ENCODE data around the gene KMT2C.

The KMT2C gene

DNA sequence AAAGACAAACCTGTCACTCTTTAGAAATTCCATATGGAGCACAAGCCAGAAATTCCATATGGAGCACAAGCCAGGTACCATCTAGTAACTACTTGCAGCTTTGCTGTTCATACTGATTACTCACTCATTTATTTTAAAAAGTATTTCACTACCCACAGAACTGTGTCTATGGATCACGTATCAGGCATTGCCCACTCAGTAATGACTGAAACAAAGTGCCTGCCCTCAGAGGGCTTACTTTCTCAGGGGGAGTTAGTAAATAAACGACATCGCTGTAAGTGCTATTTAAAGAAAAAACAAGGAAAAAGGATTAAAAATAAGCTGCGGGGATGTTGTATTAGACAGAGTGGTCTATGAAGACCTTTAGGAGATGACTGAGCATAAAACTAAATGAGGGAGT is 239.4 kb downstream of the KMT2C start:
- DNase-seq (ENCODE audit: low spot score) = no peak

DNA sequence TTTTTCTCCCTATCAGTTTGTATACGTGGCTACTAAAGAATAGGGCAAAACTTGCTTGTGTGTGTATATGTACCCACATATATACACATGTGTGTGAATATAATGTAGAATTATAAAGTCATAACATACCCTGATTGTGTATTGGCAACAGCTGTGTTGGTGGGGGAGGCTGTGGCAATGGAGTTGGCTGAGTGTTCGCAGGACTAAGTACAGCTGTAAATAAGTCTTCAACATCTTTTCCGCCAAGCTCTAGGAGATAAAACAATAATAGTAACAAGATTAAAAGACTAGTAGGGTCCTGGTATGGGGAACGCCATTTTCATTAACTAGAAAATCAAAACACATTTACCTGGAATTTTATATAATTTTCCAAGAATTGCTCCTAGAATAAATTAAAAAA is 241.9 kb downstream of the KMT2C start:
- no peak for DNase-seq (ENCODE audit: low spot score)

DNA sequence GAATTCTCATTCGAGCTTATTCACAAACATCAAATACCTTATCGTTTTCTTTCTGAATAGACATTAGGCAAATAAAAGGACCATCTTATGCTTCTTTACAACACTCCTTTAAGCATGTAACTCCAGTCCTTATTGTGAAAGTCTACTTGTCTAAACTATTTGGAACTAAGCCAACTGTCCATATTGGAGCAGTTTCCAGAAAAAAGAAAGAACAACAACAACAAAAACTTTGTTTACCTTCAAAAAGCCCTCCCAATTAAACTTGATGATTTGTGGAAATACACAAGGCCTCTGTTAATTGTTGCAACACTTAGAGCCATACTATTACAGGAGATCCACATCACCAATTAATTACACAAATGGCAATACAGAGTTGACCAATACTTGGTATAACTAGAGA is 246.7 kb downstream of the KMT2C start:
- no peak for DNase-seq (ENCODE audit: low spot score)

DNA sequence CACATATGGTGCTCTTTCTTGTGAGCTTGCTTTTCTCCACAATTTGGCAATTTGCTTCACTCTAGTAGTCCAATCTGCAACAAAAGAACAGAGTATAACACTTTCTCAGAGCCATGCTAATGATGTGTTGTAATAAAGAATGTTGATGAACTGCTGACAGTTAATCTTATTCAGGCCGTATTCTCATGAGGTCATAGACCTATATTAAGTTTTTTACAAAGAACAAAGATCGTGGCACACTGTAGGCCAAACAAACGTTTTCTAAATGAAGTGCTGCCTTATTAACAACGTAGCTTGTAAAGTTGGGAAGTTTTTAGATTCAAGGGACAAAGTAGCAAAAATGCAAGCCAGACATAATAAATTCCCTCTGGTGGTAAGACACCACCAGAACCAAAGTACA is 250.2 kb downstream of the KMT2C start:
- no peak for DNase-seq (ENCODE audit: low spot score)

DNA sequence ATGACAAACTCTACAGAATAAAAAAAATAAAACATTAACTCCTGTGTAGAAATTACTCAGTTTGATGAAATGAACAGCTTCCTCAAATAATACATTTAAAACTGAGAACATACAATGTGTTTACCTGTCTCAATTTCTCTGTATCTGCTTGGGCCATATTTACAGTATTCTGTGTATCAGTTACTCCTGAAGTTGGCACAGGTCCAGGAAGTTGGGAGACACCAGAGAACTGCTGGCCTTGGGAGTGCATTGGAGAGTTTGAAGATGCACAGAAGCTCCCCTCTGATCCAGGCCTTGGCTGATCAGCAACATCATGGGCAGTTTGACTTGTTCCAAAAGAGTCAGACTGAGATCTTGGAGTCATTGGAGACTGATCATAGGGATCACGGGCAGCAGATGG is 255.2 kb downstream of the KMT2C start:
- DNase-seq (ENCODE audit: low spot score) = peak; percentile 66

DNA sequence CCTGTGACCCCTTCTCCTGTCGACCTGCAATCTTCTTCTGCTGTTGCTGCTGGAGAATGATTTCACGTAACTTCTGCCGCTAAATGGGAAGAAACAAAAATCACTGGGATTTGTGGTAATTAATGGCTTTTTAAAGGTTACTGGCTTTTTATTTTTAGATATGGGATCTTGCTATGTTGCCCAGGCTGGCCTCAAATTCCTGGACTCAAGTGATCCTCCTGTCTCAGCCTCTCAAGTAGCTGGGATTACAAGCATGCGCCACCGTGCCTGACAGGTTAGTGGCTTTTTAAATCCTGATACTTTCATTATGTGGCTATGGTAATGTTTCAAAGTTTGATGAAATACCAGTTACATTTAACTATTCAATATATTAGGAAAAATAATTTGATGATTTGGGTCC is 255.8 kb downstream of the KMT2C start:
- no peak for DNase-seq (ENCODE audit: low spot score)

DNA sequence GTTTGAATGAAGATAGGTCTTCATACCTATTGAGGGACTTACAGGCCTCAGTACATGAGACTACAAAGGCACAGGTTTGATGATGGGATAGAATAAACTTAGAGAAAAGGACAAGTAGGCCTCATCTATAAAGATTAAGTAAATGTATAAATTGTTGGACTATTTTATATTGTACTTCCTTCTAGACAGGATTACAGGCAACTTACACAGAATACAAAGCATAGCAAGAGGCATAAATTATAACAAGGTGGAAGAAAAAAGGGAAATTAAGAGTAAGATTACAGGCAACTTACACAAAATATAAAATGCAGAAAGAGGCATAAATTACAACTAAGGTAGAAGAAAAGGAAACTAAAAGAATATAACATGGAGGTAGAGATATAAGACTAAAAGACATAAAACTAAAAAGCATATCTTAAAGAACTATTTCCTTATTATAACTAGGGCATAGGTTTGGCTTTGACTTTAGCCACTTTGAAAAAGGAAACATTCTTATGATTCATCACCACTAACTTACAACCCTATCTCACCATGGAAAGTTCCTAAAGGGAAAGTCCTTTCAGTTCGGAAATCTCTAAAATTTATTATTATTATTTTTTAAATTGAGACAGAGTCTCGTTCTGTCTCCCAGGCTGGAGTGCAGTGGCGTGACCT is 257.3 kb downstream of the KMT2C start:
- no peak for DNase-seq (ENCODE audit: low spot score)

DNA sequence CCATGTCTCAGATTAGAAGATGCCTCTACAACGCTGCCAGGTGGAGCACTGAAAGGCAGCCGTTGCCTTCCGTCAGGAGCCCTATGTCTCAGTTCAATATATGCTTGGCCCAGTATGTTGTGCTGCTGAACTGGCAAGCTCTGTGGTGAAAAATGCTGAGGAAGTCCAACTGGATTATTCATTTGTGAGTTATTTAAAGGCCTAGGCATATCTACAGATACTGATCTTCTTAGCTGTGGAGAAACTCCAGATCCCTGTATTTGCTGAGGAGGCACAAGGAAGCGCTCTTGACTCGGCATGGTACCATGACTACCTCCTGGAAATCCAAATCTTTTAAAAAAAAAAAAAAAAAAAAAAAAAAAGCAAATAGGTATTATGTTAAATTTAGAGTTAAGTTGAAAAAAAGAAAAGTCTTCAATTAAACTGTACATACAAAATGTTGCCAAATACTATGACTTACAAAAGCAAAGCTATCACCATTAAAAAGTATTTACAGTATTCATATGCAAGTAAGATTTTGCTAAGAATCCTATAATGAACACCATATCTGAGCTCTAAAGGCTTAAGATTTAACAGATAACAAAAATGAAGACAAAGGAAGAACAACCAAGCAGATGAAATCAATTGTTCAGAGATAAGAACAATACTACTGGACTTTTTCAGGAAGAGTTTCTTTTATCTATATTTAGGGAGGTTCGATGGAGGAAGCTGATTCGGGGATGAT is 258.0 kb downstream of the KMT2C start:
- no peak for DNase-seq (ENCODE audit: low spot score)

DNA sequence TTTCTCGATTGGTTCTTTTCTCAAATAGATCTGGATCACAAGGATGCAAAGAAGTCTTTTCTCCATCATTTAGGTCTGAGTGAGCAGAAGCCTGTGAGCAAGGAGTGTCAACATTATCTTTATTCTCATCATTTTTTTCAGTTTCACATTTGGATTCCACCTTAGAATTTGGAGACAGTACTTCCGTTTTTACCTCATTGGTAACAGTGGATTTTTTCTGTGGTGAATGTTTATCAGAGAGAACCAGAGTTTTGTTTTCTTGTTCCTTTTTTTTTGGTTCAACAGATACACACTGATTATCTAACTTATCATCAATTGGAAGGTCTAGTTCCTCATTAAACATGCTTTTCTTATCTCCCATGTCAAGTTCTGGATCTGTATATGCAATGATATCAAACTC is 259.0 kb downstream of the KMT2C start:
- DNase-seq (ENCODE audit: low spot score) = no peak

DNA sequence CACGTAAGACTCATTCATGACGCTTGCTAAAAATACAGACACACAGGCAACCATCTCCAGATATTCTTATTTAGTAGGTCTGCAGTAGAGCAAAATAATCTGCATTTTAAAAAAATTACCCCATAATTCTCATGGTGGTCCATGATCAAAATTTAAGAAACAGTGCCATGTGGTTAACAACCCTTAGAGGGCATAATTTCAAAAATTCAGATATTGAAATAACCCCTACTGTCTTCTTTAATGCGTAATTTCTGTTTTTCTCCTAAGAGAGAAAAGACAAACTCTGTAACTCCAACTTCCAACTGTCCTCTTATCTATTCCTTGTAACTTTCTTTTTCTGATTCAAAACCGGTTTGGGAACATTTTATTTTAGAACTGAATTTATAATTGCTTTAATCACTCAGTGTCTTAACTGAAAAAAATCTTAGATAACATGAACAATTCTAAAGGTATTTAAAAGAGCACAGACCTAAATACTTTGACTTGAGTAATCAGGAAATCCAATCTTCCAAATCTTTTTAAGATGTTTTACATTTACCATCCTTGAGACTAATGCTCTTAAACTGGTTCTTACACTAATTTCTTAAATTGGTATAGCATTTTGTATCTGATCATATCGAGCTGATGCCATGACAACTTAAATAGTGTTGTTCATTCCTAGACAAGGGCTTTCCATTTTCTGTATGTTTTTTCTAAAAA is 262.3 kb downstream of the KMT2C start:
- DNase-seq (ENCODE audit: low spot score) = no peak

DNA sequence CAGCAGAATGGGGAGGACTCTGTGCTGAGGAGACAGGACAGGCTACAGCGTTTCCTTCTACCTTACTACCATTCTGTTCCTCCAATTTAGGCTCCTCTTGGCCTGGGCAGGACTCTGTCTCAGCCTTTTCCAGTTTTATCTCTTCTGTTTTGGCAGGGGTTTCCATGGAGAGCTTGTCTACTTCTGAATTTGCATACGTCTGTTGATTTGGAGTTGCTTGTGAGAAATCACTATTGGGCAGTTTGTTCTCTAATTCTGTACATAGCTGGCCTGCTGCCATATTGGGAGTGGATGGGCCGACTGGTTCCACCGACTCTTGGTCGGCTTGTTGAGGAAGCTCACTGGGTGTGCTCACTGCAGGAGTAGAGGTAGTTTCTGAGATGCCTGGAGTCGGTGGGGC is 273.5 kb downstream of the KMT2C start:
- no peak for DNase-seq (ENCODE audit: low spot score)

DNA sequence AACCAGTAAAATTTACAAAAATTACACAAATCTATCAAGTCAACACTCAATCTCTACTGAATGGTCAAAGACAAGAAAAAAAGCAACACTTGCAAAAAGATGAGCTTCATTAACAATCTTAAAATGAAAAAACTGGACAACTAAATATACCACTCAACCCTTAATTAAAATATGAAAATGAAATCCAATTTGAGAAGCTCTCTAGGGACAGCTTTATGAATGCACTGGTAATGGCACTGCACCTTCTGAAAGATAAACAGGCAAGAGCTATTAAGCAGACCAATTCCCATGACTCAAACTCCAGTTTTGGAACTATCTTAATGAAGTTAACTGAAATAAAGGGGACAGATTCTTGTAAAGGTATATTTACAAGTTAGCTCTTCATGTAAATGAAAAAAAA is 274.6 kb downstream of the KMT2C start:
- DNase-seq (ENCODE audit: low spot score) = no peak

DNA sequence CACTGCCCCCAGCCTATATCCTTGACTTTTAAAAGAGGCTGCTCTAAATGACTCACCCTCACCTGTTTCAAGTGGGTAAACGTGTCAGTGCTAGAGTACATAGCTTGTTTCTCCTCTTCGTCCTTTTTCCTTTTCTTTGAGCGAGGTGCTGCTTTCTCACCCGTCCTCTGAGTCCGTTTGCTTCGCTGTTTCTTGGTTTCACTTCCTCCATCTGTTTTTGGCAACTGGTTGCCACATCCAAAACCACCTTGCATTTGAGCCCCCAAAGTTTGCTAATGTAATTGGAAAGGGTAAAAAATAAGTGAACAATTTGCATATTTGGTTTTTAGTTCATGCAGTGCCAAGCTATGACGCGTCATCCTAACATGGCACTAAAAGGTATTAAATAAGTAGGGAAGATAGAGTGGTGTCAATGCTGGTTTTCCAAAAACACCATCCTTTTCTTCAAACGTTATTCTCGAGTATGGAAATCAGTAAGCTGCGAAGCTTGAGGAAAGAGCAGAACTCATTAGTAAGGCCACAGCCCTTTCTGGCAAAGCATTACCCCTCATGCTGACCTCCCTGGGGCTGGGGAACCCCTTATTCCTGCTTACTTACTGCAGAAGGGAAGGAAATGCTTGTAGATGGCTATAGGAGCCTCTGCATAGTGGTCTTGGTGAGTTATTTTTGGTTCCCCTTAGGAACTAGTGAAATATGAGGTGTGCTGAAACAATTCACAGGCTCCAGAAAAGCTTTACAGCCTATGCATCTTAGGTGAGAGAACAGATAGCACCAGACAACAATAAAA is 276.8 kb downstream of the KMT2C start:
- no peak for DNase-seq (ENCODE audit: low spot score)

DNA sequence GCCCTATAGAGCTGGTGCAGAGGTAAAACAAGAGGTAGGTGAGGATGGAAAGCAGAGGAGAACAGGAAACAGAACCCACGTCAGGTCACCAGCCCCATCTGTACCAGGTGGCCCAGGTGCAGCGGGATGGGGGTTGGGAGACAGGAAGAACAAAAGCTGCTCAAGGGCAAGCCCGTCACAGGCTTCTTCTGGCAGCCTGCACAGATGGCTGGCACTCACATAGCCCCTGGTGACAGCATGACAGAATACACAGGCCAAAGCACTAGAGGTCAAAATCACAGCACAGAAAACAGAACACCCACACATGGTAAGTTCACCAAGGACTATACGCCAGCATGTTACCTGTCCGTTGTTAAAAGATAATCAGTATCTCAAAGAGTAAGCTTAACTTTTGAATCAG is 283.5 kb downstream of the KMT2C start:
- no peak for DNase-seq (ENCODE audit: low spot score)

DNA sequence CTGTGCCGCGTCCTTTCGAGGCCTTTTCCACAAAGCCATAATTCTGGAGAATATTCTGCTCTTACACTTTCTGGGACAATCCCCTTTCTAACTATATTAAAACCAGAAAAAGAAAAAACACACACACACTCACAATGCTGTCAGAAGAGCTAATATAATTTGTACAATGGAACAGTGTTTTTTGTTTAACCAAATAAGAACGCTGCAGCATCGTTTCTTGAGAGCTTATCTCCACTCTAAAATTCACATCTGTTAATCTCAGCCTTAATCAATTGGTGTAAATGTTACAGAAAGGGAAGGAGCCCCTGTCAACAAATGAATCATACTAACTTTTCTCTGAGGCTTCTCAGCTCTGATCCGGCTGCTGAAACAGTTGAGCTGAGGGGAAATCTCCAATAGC is 286.4 kb downstream of the KMT2C start:
- no peak for DNase-seq (ENCODE audit: low spot score)

DNA sequence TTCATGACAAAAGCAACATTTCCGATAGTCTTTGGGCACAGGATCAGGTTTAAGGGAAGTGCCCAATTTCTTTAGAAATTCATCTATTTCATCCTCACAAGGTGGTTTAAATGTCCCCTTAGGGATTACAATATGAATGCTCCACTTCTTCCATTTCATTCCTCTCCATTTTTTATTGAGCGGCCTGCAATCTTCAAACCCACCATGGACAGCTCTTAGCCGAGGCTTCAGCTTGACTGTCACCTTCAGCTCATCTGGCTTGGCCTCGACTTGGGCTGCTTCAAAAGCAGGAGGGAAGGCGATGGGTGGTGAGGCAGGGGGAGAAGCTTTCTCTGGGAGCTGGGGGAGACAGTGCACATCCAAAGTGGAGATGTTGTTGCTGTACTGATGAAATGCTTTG is 287.1 kb downstream of the KMT2C start:
- no peak for DNase-seq (ENCODE audit: low spot score)

DNA sequence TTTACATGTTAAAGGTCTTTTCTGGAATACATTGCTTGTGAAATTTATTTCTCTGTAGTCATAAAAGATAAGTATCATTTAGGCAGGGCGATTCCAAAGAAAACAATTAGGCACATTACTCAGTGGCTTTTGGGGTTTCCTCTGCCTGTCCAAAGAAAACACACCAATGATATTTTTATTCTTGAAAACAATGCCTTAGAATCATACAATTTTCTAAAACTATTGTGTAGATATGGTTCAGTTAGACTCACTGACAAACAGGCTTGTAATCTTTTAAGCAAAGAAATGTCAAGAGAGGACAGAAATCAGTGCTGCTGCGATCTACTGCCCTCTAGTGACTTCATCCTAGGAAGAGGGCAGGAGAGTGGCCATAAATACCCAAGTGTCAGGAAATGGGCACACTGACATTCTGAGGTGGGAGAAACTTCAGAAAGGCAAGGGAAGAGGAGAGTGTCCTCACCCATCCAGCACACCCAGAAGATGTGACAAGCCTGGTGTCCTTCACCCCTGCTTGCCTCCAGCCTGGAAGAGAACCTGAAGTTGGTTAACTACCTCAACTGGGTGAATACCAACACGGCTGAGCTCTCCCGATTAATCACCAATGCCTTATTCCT is 289.8 kb downstream of the KMT2C start:
- DNase-seq (ENCODE audit: low spot score) = peak; percentile 28

DNA sequence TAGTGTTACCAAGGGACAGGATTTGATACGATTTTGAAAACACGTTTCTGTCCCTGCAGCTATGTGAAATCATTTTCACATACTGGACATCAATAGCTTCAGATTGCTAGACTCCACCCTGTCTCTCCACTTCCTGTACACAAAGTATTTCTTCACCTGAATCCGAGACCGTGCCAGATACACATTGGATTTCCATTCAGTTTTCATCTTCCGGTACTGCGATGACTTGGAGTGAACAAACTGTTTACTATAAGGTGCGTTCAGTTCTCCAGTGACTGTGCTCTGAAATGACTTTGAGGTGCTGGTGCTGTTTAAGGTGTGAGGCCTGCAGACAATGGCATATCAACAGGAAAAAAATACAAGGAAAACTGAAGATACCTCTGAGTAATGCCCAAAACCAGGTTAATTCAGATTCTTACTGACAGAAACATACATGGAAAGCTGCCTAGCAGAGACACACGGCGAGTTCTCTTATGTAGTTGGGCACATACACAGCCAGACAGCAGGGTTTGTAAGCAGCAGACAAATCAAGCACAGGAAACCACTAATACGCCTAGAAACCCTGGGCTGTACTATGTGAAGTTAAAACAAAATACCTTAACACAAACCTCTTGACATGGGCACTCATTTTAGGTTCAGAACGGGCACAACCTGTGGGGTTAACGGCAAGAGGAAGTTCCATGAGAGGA is 291.1 kb downstream of the KMT2C start:
- DNase-seq (ENCODE audit: low spot score) = no peak

DNA sequence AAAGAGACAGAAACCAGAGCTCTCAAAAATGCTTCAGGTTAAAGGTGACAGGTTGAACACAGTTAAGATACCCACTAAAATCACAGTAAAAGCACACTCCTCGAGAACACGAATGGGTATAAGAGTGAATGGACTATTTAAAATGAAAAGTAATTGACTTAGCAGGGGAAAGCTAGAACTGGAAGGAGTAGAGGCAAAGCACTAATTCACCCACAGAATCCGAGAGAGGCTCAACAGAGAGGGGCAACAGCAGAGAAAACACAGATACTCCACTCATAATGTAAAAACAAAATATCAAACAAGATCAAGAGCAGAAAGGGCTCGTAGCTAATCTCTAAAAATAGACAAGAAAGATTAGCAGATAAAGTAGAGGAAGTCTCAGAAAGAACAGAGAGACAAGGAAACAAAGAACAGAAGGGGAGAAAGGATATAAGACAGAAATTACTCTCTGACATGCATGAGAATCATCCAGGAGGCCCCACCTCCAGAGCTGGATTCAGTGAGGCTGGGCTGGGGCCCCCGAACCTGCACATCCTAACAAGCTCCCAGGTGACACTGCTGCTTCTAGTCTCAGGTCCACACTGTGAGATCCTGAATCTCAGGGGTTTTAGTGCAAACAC is 292.7 kb downstream of the KMT2C start:
- no peak for DNase-seq (ENCODE audit: low spot score)

DNA sequence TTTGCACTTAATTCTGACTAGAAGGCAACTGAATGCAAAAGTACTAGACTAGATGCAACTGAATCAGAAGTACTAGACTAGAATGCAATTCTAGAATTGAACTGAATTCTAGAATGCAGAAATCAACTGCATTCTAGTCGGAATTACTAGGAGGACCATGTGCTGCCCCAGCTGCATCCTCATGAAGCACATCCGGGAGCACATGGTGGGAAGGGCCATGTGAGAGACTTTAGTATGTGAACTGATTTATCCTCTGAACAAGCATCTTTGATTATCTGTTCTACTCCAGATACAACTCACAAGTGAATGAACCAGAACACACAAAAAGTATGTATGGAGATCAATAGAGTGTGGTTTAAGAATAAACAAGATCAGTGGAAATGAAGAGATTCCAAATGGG is 295.2 kb downstream of the KMT2C start:
- no peak for DNase-seq (ENCODE audit: low spot score)

DNA sequence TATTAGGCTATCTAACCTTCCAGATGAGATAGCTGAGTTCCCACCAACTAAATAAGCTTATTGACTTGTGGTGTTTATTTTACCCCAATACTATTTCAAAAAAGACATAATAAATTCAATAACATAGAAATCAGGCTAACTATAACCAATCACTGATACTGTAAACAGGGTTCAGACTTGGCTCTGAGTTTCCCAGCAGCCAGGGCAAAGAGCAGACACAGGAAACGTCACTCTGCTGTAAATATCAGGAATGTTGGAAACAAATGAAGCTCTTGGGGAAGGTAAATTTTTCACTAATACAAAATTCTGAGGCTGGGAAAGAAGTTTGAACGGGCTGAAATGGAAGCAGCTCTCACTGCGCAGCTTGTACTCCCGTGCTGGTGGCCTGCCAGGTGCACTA is 295.7 kb downstream of the KMT2C start:
- DNase-seq (ENCODE audit: low spot score) = no peak
